ENCODE results near the gene B4GALT5. TPM values are rescaled to one million over a fixed set of nuclear protein-coding genes. Genes with fewer than 3 reads are reported as not detected.
A peak's percentile ranks its signal among the peaks of the same experiment; 100 is the strongest.

B4GALT5 gene
- total RNA-seq, 3 donors from 2014 or later, result 16.8 to 33.8 (median 22.1) TPM

DNA sequence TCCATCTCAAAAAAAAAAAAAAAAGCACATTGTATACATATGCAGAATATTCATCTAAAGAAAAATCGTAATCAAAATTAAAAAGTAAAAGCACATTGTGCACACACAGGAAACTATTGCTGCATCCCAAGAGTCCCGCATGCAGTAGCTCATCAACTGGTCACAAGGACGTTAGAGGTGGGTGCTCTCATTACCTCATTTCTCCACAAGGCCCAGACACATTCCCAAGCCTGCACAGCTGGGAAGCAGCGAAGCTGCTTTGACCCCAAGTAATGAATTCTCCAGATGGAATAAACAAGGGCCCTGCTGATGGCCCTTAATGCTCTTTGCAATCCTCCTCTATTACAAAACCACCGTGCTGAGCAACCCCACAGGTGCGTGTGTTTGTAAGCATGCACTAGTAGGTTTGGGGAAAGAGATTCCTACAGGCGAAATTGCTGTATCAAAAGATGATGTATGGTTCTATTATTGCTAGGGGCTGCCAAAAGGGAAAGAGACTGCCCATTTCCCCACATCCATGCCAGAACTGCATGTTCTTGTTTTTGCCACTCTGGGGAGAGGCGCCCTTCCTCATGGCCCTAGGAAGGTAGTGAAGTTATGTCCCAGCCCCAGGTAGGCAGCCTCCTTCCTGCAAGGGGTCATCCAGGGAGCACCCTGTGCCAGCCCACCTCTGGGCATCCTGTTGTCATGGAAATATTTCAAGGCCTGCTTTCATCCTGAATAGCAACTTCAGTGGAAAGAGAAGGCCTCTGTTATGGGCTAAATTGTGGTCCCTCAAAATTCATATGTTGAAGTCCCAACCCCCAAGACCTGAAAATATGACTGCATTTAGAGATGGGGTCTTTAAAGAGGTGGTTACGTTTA lies 111.1 kb downstream of the B4GALT5 start:
- intact Hi-C loops (cut with DNase I; ENCODE audit: low total_unique reads), result loop anchor here (10.0 kb wide), 1 partner anchor 58 kb away; no protein-coding TSS in a partner anchor
- H3K27ac ChIP-seq, result peak overlapping the region in 1 of 2 donors; percentile 55
- DNase-seq (ENCODE audit: low spot score in 2 of 2), result no peak
- TF ChIP-seq POLR2A (IDR thresholded peaks at IDR 0.05) (no peak), POLR2AphosphoS5 (IDR thresholded peaks at IDR 0.05) (no peak)
- TF ChIP-seq, protein P1, sequence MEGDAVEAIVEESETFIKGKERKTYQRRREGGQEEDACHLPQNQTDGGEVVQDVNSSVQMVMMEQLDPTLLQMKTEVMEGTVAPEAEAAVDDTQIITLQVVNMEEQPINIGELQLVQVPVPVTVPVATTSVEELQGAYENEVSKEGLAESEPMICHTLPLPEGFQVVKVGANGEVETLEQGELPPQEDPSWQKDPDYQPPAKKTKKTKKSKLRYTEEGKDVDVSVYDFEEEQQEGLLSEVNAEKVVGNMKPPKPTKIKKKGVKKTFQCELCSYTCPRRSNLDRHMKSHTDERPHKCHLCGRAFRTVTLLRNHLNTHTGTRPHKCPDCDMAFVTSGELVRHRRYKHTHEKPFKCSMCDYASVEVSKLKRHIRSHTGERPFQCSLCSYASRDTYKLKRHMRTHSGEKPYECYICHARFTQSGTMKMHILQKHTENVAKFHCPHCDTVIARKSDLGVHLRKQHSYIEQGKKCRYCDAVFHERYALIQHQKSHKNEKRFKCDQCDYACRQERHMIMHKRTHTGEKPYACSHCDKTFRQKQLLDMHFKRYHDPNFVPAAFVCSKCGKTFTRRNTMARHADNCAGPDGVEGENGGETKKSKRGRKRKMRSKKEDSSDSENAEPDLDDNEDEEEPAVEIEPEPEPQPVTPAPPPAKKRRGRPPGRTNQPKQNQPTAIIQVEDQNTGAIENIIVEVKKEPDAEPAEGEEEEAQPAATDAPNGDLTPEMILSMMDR (IDR thresholded peaks at IDR 0.05), result no peak
- no peaks in the 10 kb centered on the region for H3K9me3 ChIP-seq
- no peaks in the 10 kb centered on the region for H3K36me3 ChIP-seq
- H3K4me1 ChIP-seq, result no peaks in the 10 kb centered on the region
- H3K4me3 ChIP-seq, result no peak overlapping the region
- no peaks in the 10 kb centered on the region for H3K27me3 ChIP-seq

DNA sequence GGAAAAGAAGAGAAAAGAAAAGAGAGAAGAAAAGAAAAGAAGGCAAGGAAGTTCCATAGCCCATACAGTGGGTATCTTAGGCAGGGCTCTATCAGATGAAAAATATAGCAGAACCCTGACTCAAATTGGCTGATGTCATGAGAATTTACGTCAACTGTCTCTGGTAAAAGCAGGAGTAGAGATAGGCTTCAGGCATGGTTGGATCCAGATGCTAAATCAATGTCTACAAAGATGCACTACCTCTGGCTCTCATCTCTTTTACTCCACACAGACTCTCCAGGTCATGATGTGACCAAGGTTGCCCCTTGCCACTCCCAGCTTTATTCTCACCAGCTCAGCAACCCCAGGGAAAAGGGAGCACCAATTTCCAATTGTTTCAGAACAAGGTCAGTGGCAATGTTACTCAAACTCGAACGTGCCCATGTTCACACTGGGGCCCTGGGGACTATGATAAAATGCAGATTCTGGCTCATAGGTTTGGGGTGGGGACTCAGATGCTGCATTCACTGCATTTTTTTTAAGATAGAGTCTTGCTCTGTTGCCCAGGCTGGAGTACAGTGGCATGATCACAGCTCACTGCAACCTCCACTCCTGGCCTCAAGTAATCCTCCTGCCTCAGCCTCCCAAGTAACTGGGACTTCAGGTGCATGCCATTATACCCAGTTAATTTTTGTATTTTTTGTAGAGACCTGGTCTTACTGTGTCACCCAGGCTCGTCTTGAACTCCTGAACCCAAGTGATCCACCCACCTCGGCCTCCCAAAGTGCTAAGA lies 112.3 kb downstream of the B4GALT5 start:
- Histone ChIP-seq H3K27ac (peak overlapping the region in 1 of 2 donors; percentile 12), H3K27me3 (no peaks in the 10 kb centered on the region), H3K9me3 (no peaks in the 10 kb centered on the region), H3K36me3 (no peaks in the 10 kb centered on the region), H3K4me3 (no peak overlapping the region), H3K4me1 (no peaks in the 10 kb centered on the region)
- DNase-seq (ENCODE audit: low spot score in 2 of 2), result no peak
- TF ChIP-seq, protein P1 (IDR thresholded peaks at IDR 0.05), result no peak
- TF ChIP-seq POLR2A (IDR thresholded peaks at IDR 0.05) (no peak), POLR2AphosphoS5 (IDR thresholded peaks at IDR 0.05) (no peak)
- intact Hi-C loops (cut with DNase I; ENCODE audit: low total_unique reads), result loop anchor here (10.0 kb wide), 1 partner anchor 57 kb away; no protein-coding TSS in a partner anchor

DNA sequence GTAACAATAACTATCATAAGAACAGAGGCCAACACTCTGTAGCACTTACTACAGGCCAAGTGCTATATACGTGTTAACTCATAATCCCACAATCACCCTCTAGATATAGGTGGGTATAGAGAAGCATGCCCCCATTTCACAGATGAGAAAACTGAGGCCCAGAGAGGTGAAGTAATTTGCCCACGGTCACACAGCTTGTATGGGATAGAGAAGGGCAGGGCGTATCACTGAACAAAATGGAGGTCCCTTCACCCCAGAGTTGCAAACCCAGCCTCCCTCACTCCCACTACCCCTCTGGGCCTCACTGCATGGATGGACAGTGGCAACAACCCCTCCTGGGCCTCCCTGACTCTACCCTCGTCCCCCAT lies 113.9 kb downstream of the B4GALT5 start:
- intact Hi-C loops (cut with DNase I; ENCODE audit: low total_unique reads), result loop anchor here (10.0 kb wide), 1 partner anchor 55 kb away; no protein-coding TSS in a partner anchor
- Histone ChIP-seq H3K4me3 (no peak overlapping the region), H3K27ac (no peak overlapping the region), H3K4me1 (no peaks in the 10 kb centered on the region), H3K9me3 (no peaks in the 10 kb centered on the region), H3K36me3 (no peaks in the 10 kb centered on the region), H3K27me3 (no peaks in the 10 kb centered on the region)
- DNase-seq (ENCODE audit: low spot score in 2 of 2), result no peak
- TF ChIP-seq POLR2A (IDR thresholded peaks at IDR 0.05) (no peak), POLR2AphosphoS5 (IDR thresholded peaks at IDR 0.05) (no peak)
- TF ChIP-seq, protein P1 (IDR thresholded peaks at IDR 0.05), result no peak

DNA sequence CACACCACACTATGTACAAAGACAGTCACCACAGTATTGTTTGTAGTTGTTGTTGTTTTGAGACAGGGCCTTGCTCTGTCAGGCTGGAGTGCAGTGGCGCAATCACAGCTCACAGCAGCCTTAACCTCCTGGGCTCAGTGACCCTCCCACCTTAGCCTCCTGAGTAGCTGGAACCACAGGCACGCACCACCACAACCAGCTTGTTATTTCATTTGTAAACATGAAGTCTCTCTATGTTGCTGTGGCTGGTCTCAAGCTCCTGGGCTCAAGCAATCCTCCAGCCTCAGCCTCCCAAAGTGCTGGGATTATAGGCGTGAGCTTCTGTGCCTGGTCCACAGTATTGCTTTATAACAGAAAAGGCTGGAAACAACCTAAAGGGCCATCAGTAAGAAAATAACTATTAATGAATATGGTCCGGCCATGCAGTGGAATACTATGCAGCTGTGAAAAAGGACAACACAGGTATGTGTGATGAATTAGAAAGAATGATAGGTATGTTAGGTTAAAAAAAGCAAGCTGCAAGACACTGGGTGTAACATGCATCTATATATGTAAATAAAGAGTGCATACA lies 115.8 kb downstream of the B4GALT5 start:
- no peaks in the 10 kb centered on the region for H3K27me3 ChIP-seq
- no peaks in the 10 kb centered on the region for H3K9me3 ChIP-seq
- intact Hi-C loops (cut with DNase I; ENCODE audit: low total_unique reads), result no loop called here

More for the DNA sequence above, 115.8 kb downstream of the B4GALT5 start:
- no peak overlapping the region for H3K27ac ChIP-seq
- no peak for DNase-seq (ENCODE audit: low spot score in 2 of 2)
- no peaks in the 10 kb centered on the region for H3K36me3 ChIP-seq
- no peak overlapping the region for H3K4me3 ChIP-seq
- TF ChIP-seq, protein P1 (IDR thresholded peaks at IDR 0.05), result no peak
- TF ChIP-seq POLR2A (IDR thresholded peaks at IDR 0.05) (no peak), POLR2AphosphoS5 (IDR thresholded peaks at IDR 0.05) (no peak)
- no peaks in the 10 kb centered on the region for H3K4me1 ChIP-seq

Measured in breast epithelium (tissue), 4 donors.